KMS-11 (cell line): ENCODE results near the gene PRM1.

ENCODE experiments used
- H2AFZ ChIP-seq: fragments of 200-600 bp; sonication (generic); 2 replicates; pipeline ENCODE4 v1.6.1; 2016; ENCODE audit warnings: antibody characterized with exemption, mixed run types, low read depth
- H3K27ac ChIP-seq: fragments of 200-600 bp; sonication (generic); 2 replicates; pipeline ENCODE4 v1.6.1; 2016; ENCODE audit warnings: mild to moderate bottlenecking, mixed run types
- H3K27me3 ChIP-seq: fragments of 200-600 bp; sonication (generic); 2 replicates; pipeline ENCODE4 v1.6.1; 2017; ENCODE audit warnings: mild to moderate bottlenecking, low read depth, mixed run types, moderate library complexity; ENCODE audit not compliant: insufficient read depth
- H3K36me3 ChIP-seq: fragments of 200-600 bp; sonication (generic); 2 replicates; pipeline ENCODE4 v1.6.1; 2017; ENCODE audit warnings: mild to moderate bottlenecking, mixed run types; ENCODE audit not compliant: insufficient read depth
- H3K4me1 ChIP-seq: fragments of 200-600 bp; sonication (generic); 2 replicates; pipeline ENCODE4 v1.6.1; 2016; ENCODE audit warnings: mild to moderate bottlenecking, low read depth, mixed run types; ENCODE audit not compliant: poor library complexity, severe bottlenecking
- H3K4me2 ChIP-seq: fragments of 200-600 bp; sonication (generic); 2 replicates; pipeline ENCODE4 v1.7.0; 2016; ENCODE audit warnings: mild to moderate bottlenecking, mixed run types
- H3K4me3 ChIP-seq: fragments of 200-600 bp; sonication (generic); IDR thresholded peaks from 2 replicates; pipeline ENCODE4 v1.6.1; 2017; ENCODE audit warnings: low read depth, low read length, mixed read lengths; ENCODE audit not compliant: insufficient read depth
- H3K79me2 ChIP-seq: fragments of 200-600 bp; sonication (generic); 2 replicates; pipeline ENCODE4 v1.6.1; 2016; ENCODE audit warnings: low read depth, mixed run types; ENCODE audit not compliant: insufficient read depth
- H3K9ac ChIP-seq: fragments of 200-600 bp; sonication (generic); 2 replicates; pipeline ENCODE4 v1.6.1; 2016; ENCODE audit warnings: mild to moderate bottlenecking, mixed run types
- H4K20me1 ChIP-seq: fragments of 200-600 bp; sonication (generic); 2 replicates; pipeline ENCODE4 v1.6.1; 2016; ENCODE audit warnings: mild to moderate bottlenecking, mixed run types; ENCODE audit not compliant: insufficient read depth
- TF ChIP-seq, protein P1 (sequence below): fragments of 200-600 bp; sonication (generic); conservative IDR thresholded peaks from 2 replicates; pipeline ENCODE4 v1.6.1; 2017; ENCODE audit warnings: low read depth, mild to moderate bottlenecking, antibody characterized with exemption, low read length, moderate library complexity, mixed read lengths

Gene PRM1

DNA sequence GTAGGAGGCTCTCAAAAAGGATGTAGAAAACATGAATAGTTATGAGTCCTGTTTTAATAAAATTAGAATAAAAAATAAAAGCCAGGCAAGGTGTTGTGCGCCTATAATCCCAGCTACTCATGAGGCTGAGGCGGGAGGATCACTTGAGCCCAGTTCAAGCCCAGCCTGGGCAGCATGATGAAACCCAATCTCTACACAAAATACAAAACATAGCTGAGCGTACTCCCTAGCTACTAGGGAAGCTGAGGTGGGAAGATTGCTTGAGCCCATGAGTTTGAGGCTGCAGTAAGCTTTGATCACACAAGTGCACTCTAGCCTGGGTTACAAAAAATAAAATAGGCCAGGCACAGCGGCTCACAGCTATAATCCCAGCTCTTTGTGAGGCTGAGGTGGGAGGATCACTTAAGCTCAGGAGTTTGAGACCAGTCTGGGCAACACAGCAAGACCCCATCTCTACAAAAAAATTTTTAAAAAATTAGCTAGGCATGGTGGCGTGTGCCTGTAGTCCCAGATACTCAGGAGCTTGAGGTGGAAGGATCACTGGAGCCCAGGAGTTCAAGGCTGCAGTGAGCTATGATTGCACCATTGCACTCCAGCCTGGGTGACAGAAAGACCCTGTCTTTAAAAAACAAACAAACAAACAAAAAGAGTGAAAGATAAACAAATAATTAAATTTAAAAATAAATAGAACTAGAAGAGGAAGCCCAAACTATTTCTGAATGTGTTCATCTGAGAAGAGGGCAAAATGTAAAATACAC lies 17.2 kb upstream of the PRM1 start:
- TF ChIP-seq, protein P1, sequence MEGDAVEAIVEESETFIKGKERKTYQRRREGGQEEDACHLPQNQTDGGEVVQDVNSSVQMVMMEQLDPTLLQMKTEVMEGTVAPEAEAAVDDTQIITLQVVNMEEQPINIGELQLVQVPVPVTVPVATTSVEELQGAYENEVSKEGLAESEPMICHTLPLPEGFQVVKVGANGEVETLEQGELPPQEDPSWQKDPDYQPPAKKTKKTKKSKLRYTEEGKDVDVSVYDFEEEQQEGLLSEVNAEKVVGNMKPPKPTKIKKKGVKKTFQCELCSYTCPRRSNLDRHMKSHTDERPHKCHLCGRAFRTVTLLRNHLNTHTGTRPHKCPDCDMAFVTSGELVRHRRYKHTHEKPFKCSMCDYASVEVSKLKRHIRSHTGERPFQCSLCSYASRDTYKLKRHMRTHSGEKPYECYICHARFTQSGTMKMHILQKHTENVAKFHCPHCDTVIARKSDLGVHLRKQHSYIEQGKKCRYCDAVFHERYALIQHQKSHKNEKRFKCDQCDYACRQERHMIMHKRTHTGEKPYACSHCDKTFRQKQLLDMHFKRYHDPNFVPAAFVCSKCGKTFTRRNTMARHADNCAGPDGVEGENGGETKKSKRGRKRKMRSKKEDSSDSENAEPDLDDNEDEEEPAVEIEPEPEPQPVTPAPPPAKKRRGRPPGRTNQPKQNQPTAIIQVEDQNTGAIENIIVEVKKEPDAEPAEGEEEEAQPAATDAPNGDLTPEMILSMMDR = no peak
- H3K4me3 ChIP-seq = no peak overlapping the region
- peaks cover 42% of the 10 kb centered on the region for H3K27me3 ChIP-seq
- H2AFZ ChIP-seq = no peak overlapping the region
- peak overlapping the region; percentile 62 for H3K4me2 ChIP-seq
- H3K4me1 ChIP-seq = peaks cover 45% of the 10 kb centered on the region
- no peak overlapping the region for H3K9ac ChIP-seq
- H3K27ac ChIP-seq = no peak overlapping the region
- H3K36me3 ChIP-seq = no peaks in the 10 kb centered on the region
- H3K79me2 ChIP-seq = no peaks in the 10 kb centered on the region
- no peaks in the 10 kb centered on the region for H4K20me1 ChIP-seq

DNA sequence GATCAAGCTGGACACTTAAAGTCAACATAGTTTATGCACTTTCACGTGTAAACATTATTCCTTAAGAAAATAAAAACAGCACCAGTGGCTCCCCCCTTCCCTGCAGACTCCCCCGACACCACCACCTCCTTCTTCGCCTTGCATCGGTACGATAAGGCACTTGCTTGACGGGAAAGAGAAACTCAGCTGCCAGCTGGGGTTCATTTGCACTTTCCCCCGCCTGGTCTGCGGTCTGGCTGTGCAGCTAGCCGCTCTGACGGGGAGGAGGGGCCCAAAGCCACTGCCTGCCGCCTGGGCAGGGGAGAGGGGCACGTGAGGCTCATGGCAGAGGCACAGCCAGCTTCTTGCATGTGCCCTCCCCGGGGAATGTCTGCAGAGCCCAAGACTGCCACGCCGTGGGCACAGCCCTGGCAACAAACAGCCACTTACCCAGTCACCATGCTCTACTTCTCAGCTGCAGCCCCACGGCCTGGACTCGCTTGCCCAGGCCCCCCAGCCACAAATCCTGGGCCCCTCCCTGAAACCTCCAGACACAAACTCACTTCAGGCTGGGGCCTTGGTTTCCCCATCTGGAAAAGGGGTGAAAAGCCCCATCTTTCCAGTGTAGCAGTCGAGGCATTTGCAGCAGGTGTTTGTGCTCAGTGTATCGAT lies 16.5 kb upstream of the PRM1 start:
- H3K27ac ChIP-seq = no peak overlapping the region
- peak overlapping the region; percentile 62 for H3K4me2 ChIP-seq
- TF ChIP-seq, protein P1 = no peak
- no peak overlapping the region for H3K4me3 ChIP-seq
- no peak overlapping the region for H2AFZ ChIP-seq
- H3K4me1 ChIP-seq = peaks cover 38% of the 10 kb centered on the region
- no peak overlapping the region for H3K9ac ChIP-seq
- H3K27me3 ChIP-seq = peaks cover 42% of the 10 kb centered on the region
- H3K79me2 ChIP-seq = no peaks in the 10 kb centered on the region
- H3K36me3 ChIP-seq = no peaks in the 10 kb centered on the region
- no peaks in the 10 kb centered on the region for H4K20me1 ChIP-seq

DNA sequence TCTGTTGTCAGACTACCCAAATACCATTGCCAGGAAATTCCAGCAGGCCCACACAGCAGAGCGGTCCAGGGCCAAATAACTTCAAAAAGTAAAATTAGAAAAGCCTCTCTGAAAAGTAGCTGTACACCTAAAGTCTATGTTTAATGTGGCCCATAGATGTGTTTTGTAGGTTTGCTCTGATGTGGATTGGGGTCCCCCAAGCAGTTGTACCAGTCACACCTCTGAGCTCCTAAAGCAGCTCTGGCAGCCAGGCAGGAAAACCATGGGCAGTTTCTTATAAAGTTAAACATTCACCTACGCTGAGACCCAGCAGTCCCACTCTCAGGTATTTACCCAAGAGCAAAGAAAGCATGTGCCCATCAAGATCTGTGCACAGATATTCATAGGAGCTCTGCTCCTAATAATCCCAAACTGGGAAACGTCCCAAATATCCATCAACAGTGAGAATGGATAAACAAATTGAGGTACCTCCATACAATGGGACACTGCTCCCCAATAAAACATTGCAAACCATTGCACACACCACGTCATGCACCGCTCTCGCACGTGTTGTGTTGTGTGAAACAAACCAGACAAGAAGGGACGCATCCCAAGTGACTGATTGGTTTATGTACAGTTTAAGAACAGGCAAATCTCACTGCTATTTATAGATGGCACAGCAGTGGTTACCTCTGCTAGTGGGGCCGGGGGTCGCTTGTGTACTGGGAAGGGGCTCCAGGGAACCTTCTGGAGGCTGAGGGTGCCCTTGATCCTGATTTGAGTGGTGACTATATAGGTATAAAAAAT lies 15.8 kb upstream of the PRM1 start:
- Histone ChIP-seq H3K79me2 (no peaks in the 10 kb centered on the region), H3K27me3 (peaks cover 47% of the 10 kb centered on the region), H3K4me1 (peaks cover 31% of the 10 kb centered on the region), H3K4me3 (no peak overlapping the region), H3K9ac (no peak overlapping the region), H3K36me3 (no peaks in the 10 kb centered on the region), H4K20me1 (no peaks in the 10 kb centered on the region), H3K4me2 (peak overlapping the region; percentile 62), H2AFZ (no peak overlapping the region), H3K27ac (no peak overlapping the region)
- TF ChIP-seq, protein P1 = no peak

DNA sequence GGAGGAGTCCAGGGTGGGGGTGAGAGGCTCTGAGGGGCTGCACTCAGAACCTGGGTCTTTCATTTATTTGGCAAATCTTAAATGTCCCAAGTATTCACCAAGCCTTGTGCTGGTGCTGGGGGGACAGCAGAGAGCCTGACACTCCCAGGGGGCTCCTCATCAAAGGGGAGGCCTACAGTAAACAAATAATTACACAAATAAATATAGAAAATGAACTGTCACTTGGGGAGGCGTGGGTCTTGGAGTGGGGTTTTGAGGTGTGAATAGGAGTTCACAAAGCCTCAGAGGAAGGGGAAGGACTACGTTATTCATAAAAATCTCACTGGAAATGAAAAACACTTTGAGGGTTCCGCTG lies 15.2 kb upstream of the PRM1 start:
- Histone ChIP-seq H3K27me3 (peaks cover 50% of the 10 kb centered on the region), H3K27ac (no peak overlapping the region), H3K4me1 (peaks cover 28% of the 10 kb centered on the region), H3K9ac (no peak overlapping the region), H3K4me2 (no peak overlapping the region), H4K20me1 (no peaks in the 10 kb centered on the region), H3K36me3 (no peaks in the 10 kb centered on the region), H2AFZ (no peak overlapping the region), H3K4me3 (no peak overlapping the region), H3K79me2 (no peaks in the 10 kb centered on the region)
- TF ChIP-seq, protein P1 = no peak
